HepG2 (cell line): ENCODE results near the gene PTPRM. TPM values are rescaled to one million over a fixed set of nuclear protein-coding genes. Genes with fewer than 3 reads are reported as not detected.
A peak's percentile ranks its signal among the peaks of the same experiment; 100 is the strongest.

Experiments used
- ARNT2 ChIP-seq: sonication (generic); formaldehyde crosslinking; IDR thresholded peaks from 2 replicates; pipeline ENCODE4 v1.8.0; 2022; ENCODE audit warnings: mild to moderate bottlenecking, low read depth, missing genetic modification reagents, moderate library complexity
- ARNTL ChIP-seq: sonication (generic); formaldehyde crosslinking; IDR thresholded peaks from 2 replicates; pipeline ENCODE4 v1.4.0; 2020; ENCODE audit warnings: mild to moderate bottlenecking, missing genetic modification reagents
- FOXP1 ChIP-seq, 2 experiments: fragments of 450-650 bp in 1 of 2; IDR thresholded peaks; 2 replicates each; pipeline ENCODE4 v1.6.1; 2017 to 2018; ENCODE audit warnings: antibody characterized with exemption in 1 of 2
- HMG20A ChIP-seq: IDR thresholded peaks from 2 replicates; pipeline ENCODE4 v1.6.1; 2016; ENCODE audit warnings: borderline replicate concordance
- HOXA7 ChIP-seq: sonication (generic); formaldehyde crosslinking; IDR thresholded peaks from 2 replicates; pipeline ENCODE4 v1.8.1; 2022; ENCODE audit warnings: mild to moderate bottlenecking, missing genetic modification reagents, moderate library complexity
- IRF9 ChIP-seq: sonication (generic); formaldehyde crosslinking; IDR thresholded peaks from 2 replicates; pipeline ENCODE4 v1.8.0; 2022; ENCODE audit warnings: missing genetic modification reagents, mild to moderate bottlenecking, borderline replicate concordance
- RBAK ChIP-seq: sonication (generic); formaldehyde crosslinking; IDR thresholded peaks from 2 replicates; pipeline ENCODE4 v1.5.1; 2020; ENCODE audit warnings: mild to moderate bottlenecking, missing genetic modification reagents
- RORA ChIP-seq: sonication (generic); formaldehyde crosslinking; IDR thresholded peaks from 2 replicates; pipeline ENCODE4 v1.5.0; 2020; ENCODE audit warnings: mild to moderate bottlenecking, missing genetic modification reagents, moderate library complexity
- SMC3 ChIP-seq: IDR thresholded peaks from 2 replicates; pipeline ENCODE4 v1.6.1; 2011; ENCODE audit warnings: low read length, improper control_type of control experiment
- SOX5 ChIP-seq: IDR thresholded peaks from 2 replicates; pipeline ENCODE4 v1.6.1; 2016; ENCODE audit warnings: borderline replicate concordance
- ZNF362 ChIP-seq: sonication (generic); formaldehyde crosslinking; IDR thresholded peaks from 2 replicates; pipeline ENCODE4 v1.4.0; 2020; ENCODE audit warnings: missing genetic modification reagents, mild to moderate bottlenecking, borderline replicate concordance
- ZNF431 ChIP-seq: sonication (generic); formaldehyde crosslinking; IDR thresholded peaks from 2 replicates; pipeline ENCODE4 v1.9.0; 2022; ENCODE audit warnings: missing genetic modification reagents, low read depth, mild to moderate bottlenecking, borderline replicate concordance
- ZNF614 ChIP-seq: IDR thresholded peaks from 2 replicates; pipeline ENCODE4 v1.6.1; 2018; ENCODE audit warnings: missing biosample characterization, missing genetic modification reagents, inconsistent platforms, borderline replicate concordance
- ZNF839 ChIP-seq: sonication (generic); formaldehyde crosslinking; IDR thresholded peaks from 2 replicates; pipeline ENCODE4 v1.4.0; 2020; ENCODE audit warnings: missing genetic modification reagents, mild to moderate bottlenecking, borderline replicate concordance
- polyA plus RNA-seq, 8 experiments: library from polyadenylated mRNA; depleted of rRNA in 3 of 8; stranded (reverse) in 7 of 8; unstranded in 1 of 8; fragments of >200 nt; fragmentation: Illumina TruSeq in 4 of 8; extraction: Trizol in 4 of 8; gene quantifications; 2 replicates each; pipeline versions ENCODE4 v1.2.1 to v1.2.3, GENCODE V29; 2011 to 2016; ENCODE audit warnings: low read depth in 4 of 8, missing spikeins in 1 of 8, mixed read lengths in 1 of 8; ENCODE audit not compliant: insufficient read depth in 1 of 8
- total RNA-seq, 5 experiments: library from RNA; depleted of rRNA; stranded (reverse); fragments of >200 nt; fragmentation: Illumina TruSeq; extraction: Trizol; gene quantifications; 2 replicates each; pipeline ENCODE4 v1.2.3, GENCODE V29; 2016; ENCODE audit warnings: low read depth in 1 of 5
- TF ChIP-seq, protein P1 (sequence below): sonication (generic); formaldehyde crosslinking; IDR thresholded peaks from 2 replicates; pipeline ENCODE4 v1.4.0; 2020; ENCODE audit warnings: missing genetic modification reagents
- TF ChIP-seq, protein P2 (sequence below): sonication (generic); formaldehyde crosslinking; IDR thresholded peaks from 2 replicates; pipeline ENCODE4 v1.5.0; 2020; ENCODE audit warnings: mild to moderate bottlenecking, missing genetic modification reagents, borderline replicate concordance
- TF ChIP-seq, protein P3 (sequence below): sonication (generic); formaldehyde crosslinking; IDR thresholded peaks from 2 replicates; pipeline ENCODE4 v1.4.0; 2020; ENCODE audit warnings: missing genetic modification reagents

PTPRM gene
- total and polyA plus RNA-seq, 2 of the 13 experiments (the other 11 are each of a cell fraction or from before 2014, with no cell fraction given): 12.6 to 108 TPM

DNA sequence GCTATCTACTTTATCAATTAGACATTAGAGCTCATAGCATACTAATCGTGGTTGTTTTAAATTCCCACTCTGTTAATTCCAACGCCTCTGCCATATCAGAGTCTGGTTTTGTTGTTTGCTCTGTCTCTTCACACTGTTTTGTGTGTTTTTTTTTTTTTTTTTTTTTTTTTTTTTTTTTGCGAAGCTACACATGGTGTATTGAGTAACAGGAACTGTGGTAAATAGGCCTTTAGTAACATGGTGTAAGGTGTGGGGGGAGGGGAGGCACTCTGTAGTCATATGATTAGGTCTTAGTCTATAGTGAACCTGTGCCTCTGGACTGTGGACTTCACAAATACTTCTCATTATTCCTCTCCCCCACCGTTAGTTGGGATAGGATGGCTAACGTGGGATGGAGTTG is 671.4 kb downstream of the PTPRM start (continued):
- TF ChIP-seq ZNF431 (CRISPR knock-in tag) (no peak), SOX5 (CRISPR knock-in tag) (0 out of 2 replicates have a peak, but pooled peaks have one; percentile 47), SMC3 (no peak), FOXP1 (IDR thresholded peaks at IDR 0.05) (peak; percentile 81; the same call in 1 of the 2 replicates), FOXP1 (CRISPR knock-in tag; IDR thresholded peaks at IDR 0.05) (peak; percentile 87), RBAK (no peak), ARNT2 (no peak), ZNF839 (no peak), RORA (no peak), IRF9 (CRISPR knock-in tag) (no peak), ZNF362 (CRISPR knock-in tag) (peak; percentile 95), ZNF614 (0 out of 2 replicates have a peak, but pooled peaks have one; percentile 30), HOXA7 (CRISPR knock-in tag) (no peak), HMG20A (CRISPR knock-in tag) (peak; percentile 16; the same call in 1 of the 2 replicates), ARNTL (CRISPR knock-in tag) (no peak)
- TF ChIP-seq, protein P1, sequence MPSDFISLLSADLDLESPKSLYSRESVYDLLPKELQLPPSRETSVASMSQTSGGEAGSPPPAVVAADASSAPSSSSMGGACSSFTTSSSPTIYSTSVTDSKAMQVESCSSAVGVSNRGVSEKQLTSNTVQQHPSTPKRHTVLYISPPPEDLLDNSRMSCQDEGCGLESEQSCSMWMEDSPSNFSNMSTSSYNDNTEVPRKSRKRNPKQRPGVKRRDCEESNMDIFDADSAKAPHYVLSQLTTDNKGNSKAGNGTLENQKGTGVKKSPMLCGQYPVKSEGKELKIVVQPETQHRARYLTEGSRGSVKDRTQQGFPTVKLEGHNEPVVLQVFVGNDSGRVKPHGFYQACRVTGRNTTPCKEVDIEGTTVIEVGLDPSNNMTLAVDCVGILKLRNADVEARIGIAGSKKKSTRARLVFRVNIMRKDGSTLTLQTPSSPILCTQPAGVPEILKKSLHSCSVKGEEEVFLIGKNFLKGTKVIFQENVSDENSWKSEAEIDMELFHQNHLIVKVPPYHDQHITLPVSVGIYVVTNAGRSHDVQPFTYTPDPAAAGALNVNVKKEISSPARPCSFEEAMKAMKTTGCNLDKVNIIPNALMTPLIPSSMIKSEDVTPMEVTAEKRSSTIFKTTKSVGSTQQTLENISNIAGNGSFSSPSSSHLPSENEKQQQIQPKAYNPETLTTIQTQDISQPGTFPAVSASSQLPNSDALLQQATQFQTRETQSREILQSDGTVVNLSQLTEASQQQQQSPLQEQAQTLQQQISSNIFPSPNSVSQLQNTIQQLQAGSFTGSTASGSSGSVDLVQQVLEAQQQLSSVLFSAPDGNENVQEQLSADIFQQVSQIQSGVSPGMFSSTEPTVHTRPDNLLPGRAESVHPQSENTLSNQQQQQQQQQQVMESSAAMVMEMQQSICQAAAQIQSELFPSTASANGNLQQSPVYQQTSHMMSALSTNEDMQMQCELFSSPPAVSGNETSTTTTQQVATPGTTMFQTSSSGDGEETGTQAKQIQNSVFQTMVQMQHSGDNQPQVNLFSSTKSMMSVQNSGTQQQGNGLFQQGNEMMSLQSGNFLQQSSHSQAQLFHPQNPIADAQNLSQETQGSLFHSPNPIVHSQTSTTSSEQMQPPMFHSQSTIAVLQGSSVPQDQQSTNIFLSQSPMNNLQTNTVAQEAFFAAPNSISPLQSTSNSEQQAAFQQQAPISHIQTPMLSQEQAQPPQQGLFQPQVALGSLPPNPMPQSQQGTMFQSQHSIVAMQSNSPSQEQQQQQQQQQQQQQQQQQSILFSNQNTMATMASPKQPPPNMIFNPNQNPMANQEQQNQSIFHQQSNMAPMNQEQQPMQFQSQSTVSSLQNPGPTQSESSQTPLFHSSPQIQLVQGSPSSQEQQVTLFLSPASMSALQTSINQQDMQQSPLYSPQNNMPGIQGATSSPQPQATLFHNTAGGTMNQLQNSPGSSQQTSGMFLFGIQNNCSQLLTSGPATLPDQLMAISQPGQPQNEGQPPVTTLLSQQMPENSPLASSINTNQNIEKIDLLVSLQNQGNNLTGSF (CRISPR knock-in tag): no peak
- TF ChIP-seq, protein P2, sequence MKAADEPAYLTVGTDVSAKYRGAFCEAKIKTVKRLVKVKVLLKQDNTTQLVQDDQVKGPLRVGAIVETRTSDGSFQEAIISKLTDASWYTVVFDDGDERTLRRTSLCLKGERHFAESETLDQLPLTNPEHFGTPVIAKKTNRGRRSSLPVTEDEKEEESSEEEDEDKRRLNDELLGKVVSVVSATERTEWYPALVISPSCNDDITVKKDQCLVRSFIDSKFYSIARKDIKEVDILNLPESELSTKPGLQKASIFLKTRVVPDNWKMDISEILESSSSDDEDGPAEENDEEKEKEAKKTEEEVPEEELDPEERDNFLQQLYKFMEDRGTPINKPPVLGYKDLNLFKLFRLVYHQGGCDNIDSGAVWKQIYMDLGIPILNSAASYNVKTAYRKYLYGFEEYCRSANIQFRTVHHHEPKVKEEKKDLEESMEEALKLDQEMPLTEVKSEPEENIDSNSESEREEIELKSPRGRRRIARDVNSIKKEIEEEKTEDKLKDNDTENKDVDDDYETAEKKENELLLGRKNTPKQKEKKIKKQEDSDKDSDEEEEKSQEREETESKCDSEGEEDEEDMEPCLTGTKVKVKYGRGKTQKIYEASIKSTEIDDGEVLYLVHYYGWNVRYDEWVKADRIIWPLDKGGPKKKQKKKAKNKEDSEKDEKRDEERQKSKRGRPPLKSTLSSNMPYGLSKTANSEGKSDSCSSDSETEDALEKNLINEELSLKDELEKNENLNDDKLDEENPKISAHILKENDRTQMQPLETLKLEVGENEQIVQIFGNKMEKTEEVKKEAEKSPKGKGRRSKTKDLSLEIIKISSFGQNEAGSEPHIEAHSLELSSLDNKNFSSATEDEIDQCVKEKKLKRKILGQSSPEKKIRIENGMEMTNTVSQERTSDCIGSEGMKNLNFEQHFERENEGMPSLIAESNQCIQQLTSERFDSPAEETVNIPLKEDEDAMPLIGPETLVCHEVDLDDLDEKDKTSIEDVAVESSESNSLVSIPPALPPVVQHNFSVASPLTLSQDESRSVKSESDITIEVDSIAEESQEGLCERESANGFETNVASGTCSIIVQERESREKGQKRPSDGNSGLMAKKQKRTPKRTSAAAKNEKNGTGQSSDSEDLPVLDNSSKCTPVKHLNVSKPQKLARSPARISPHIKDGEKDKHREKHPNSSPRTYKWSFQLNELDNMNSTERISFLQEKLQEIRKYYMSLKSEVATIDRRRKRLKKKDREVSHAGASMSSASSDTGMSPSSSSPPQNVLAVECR (CRISPR knock-in tag): no peak; the same call in 1 of the 2 replicates
- TF ChIP-seq, protein P3, sequence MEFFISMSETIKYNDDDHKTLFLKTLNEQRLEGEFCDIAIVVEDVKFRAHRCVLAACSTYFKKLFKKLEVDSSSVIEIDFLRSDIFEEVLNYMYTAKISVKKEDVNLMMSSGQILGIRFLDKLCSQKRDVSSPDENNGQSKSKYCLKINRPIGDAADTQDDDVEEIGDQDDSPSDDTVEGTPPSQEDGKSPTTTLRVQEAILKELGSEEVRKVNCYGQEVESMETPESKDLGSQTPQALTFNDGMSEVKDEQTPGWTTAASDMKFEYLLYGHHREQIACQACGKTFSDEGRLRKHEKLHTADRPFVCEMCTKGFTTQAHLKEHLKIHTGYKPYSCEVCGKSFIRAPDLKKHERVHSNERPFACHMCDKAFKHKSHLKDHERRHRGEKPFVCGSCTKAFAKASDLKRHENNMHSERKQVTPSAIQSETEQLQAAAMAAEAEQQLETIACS (CRISPR knock-in tag): no peak
